WERI-Rb-1 (cell line): Measurements from ENCODE around the gene TXLNA.
"Not testable (repeated sequence)": the region's sequence is repeated elsewhere in the genome, so short reads cannot be mapped to it uniquely, and the experiment has no call there.

Source experiments
- DNase-seq: peaks from one replicate; pipeline ENCODE4 v3.0.0-alpha.2; 2020
- H3K27ac ChIP-seq: fragments of 250-450 bp; sonication (Bioruptor Pico); 2 replicates; pipeline ENCODE4 v1.5.1; 2020; ENCODE audit warnings: mild to moderate bottlenecking, moderate library complexity
- H3K27me3 ChIP-seq: fragments of 250-450 bp; sonication (Bioruptor Pico); 2 replicates; pipeline ENCODE4 v1.5.1; 2021; ENCODE audit warnings: mild to moderate bottlenecking, low read depth, moderate library complexity; ENCODE audit not compliant: insufficient read depth, severe bottlenecking
- H3K36me3 ChIP-seq: fragments of 250-450 bp; sonication (Bioruptor Pico); 2 replicates; pipeline ENCODE4 v1.5.1; 2020; ENCODE audit warnings: mild to moderate bottlenecking, moderate library complexity
- H3K4me3 ChIP-seq: 2 replicates; pipeline ENCODE4 v1.5.1; 2011; ENCODE audit warnings: low read depth, mild to moderate bottlenecking, control low read depth, low read length
- H3K9me3 ChIP-seq: fragments of 250-450 bp; sonication (Bioruptor Pico); 2 replicates; pipeline ENCODE4 v1.5.1; 2021; ENCODE audit warnings: mild to moderate bottlenecking, moderate library complexity; ENCODE audit not compliant: severe bottlenecking
- CTCF ChIP-seq: IDR thresholded peaks from 2 replicates; pipeline ENCODE4 v1.5.1; 2011; ENCODE audit warnings: low read depth, mild to moderate bottlenecking, control low read depth, inconsistent platforms, low read length

Gene TXLNA

GRCh38 chr1:32179443-32180185 lies at the start of gene TXLNA:
Gene TXLNA, plus strand, starts transcription at chr1:32179675. Its CDS starts 671 bp downstream, at chr1:32180346.
- Histone ChIP-seq H3K27ac (peak within 1 kb of the TSS; percentile 93), H3K4me3 (peak within 1 kb of the TSS; percentile 82)

DNA sequence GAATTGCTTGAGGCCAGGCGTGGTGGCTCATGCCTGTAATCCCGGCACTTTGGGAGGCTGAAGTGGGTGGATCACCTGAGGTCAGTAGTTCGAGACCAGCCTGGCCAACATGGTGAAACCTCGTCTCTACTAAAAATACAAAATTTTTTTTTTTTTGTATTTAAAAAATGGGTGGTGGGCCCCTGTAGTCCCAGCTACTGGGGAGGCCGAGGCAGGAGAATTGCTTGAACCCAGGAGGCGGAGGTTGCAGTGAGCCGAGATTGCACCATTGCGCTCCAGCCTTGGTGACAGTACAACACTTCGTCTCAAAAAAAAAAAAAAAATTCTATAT lies 45.6 kb upstream of the TXLNA start:
- H3K36me3 ChIP-seq, H3K27ac ChIP-seq, H3K9me3 ChIP-seq, H3K27me3 ChIP-seq, H3K4me3 ChIP-seq, DNase-seq: not testable (repeated sequence)

More at GRCh38 chr1:32179443-32180185, at the start of gene TXLNA:
- Histone ChIP-seq H3K36me3 (peaks cover 47% of the 10 kb centered on the region), H3K27me3 (no peaks in the 10 kb centered on the region), H3K9me3 (no peaks in the 10 kb centered on the region)
- no peak for TF ChIP-seq CTCF
- DNase-seq: peak; percentile 96

- Histone ChIP-seq H3K9me3 (no peaks in the 10 kb centered on the region), H3K36me3 (no peaks in the 10 kb centered on the region), H3K4me3 (no peak overlapping the region), H3K27ac (no peak overlapping the region), H3K27me3 (no peaks in the 10 kb centered on the region)
- TF ChIP-seq CTCF: no peak
- no peak for DNase-seq
Measured at GRCh38 chr1:32137111-32137510, 42.4 kb upstream of the TXLNA start.

GRCh38 chr1:32138965-32139364 lies 40.5 kb upstream of the TXLNA start:
- H3K36me3 ChIP-seq: no peaks in the 10 kb centered on the region
- TF ChIP-seq CTCF: no peak
- DNase-seq: no peak
- no peaks in the 10 kb centered on the region for H3K27me3 ChIP-seq
- H3K27ac ChIP-seq: no peak overlapping the region
- H3K4me3 ChIP-seq: no peak overlapping the region
- no peaks in the 10 kb centered on the region for H3K9me3 ChIP-seq

GRCh38 chr1:32142446-32143301 lies 36.8 kb upstream of the TXLNA start:
- no peak overlapping the region for H3K27ac ChIP-seq
- no peak overlapping the region for H3K4me3 ChIP-seq
- H3K36me3 ChIP-seq: peaks cover 3% of the 10 kb centered on the region; the same call in 1 of the 2 replicates
- H3K27me3 ChIP-seq: no peaks in the 10 kb centered on the region
- DNase-seq: no peak
- no peaks in the 10 kb centered on the region for H3K9me3 ChIP-seq
- no peak for TF ChIP-seq CTCF

DNA sequence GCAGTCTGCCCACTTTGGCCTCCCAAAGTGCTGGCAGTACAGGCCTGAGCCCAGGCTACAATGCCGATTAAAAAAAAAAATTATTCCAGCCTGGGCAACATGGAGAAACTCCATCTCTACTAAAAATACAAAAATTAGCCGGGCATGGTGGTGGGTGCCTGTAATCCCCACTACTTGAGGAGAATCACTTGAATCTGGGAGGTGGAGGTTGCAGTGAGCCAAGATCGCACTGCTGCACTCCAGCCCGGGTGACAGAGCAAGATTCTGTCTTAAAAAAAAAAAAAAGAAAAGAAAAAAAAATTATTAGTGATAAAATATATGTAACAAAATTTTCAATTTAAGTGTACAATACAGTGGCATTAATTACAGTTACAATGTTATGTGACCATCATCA lies 36.2 kb upstream of the TXLNA start:
- not testable (repeated sequence) for DNase-seq, H3K36me3 ChIP-seq, H3K27me3 ChIP-seq, H3K27ac ChIP-seq, H3K9me3 ChIP-seq, H3K4me3 ChIP-seq
